Right lobe of liver (tissue), 4 donors: ENCODE data around the gene SIPA1.

ENCODE experiments used
- POLR2A ChIP-seq: fragments of 450-650 bp; IDR thresholded peaks from one replicate; pipeline ENCODE4 v1.6.1; 2017; ENCODE audit warnings: antibody characterized with exemption, mild to moderate bottlenecking
- TF ChIP-seq, protein P1 (sequence below), 4 donors: fragments of 200-600 bp in 3 of 4; fragments of 450-650 bp in 1 of 4; IDR thresholded peaks; one replicate each; pipeline versions ENCODE4 v1.5.1 to v1.8.0; 2016 to 2022; ENCODE audit warnings: antibody characterized with exemption in 4 of 4, mild to moderate bottlenecking in 2 of 4
- donor health status: DM: no; HTN: no; CAD: no.
- donor health status: DM: no; HTN: no; CAD: no.
- donor health status: DM: no; HTN: yes; CAD: no.

DNA sequence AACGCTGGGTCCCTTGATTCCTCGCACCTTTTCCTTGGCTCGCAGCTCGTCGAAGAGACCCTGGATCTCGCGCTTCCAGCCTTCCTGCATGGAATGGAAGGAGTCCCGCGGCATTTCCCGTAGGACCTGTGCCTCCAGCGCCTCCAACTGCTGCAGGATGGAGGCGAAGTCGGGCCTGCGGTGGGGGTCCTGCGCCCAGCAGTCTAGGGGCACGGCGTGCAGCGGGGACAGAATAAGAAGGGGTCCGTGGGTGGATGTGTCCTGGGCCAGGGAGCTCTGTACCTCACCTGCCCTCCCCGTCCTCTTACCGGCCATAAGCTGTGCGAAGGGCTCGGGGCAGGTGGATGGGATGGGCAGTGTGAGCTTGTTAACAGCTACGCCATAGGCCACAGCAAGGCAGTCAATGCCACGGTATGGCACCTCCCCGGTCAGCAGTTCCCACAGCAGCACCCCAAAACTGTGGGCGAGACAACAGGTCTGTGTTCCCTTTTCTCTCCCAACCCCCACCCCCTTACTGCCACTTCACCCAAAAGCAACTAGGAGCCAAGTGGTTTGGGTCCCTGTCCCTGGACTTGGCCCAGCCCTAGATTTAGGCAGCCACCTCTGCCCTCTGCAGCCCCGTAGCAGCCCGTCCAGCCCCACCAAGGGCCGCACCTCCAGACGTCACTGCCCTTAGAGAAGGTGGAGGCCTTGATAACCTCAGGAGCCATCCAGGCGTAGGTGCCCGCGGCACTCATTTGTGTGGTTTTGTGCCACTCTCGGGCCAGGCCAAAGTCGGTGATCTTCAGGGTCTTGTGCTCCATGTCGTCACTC lies 30.1 kb upstream of the SIPA1 start:
- TF ChIP-seq, protein P1, sequence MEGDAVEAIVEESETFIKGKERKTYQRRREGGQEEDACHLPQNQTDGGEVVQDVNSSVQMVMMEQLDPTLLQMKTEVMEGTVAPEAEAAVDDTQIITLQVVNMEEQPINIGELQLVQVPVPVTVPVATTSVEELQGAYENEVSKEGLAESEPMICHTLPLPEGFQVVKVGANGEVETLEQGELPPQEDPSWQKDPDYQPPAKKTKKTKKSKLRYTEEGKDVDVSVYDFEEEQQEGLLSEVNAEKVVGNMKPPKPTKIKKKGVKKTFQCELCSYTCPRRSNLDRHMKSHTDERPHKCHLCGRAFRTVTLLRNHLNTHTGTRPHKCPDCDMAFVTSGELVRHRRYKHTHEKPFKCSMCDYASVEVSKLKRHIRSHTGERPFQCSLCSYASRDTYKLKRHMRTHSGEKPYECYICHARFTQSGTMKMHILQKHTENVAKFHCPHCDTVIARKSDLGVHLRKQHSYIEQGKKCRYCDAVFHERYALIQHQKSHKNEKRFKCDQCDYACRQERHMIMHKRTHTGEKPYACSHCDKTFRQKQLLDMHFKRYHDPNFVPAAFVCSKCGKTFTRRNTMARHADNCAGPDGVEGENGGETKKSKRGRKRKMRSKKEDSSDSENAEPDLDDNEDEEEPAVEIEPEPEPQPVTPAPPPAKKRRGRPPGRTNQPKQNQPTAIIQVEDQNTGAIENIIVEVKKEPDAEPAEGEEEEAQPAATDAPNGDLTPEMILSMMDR (IDR thresholded peaks at IDR 0.05) = no peak
- no peak for TF ChIP-seq POLR2A
